SKM-1 (cell line): ENCODE measurements around the gene SLC46A1.

Experiments
- DNase-seq: peaks from one replicate; lab custom pipeline; 2025; ENCODE audit not compliant: unreplicated experiment; lab: John Stamatoyannopoulos, UW

The SLC46A1 gene

GRCh38 chr17:28404461-28404811, 1.6 kb downstream of the SLC46A1 start:
- DNase-seq = no peak

GRCh38 chr17:28404007-28404406, 2.0 kb downstream of the SLC46A1 start:
- no peak for DNase-seq

- no peak for DNase-seq
These were observed 3.2 kb downstream of the SLC46A1 start for GRCh38 chr17:28402844-28403243.

- DNase-seq = no peak
These were observed 3.8 kb downstream of the SLC46A1 start for GRCh38 chr17:28402224-28402630.

- DNase-seq = no peak
These were observed 6.2 kb downstream of the SLC46A1 start for GRCh38 chr17:28399808-28400207.

- DNase-seq = no peak
These were observed 7.6 kb downstream of the SLC46A1 start for GRCh38 chr17:28398280-28398981.

- no peak for DNase-seq
These were observed 8.2 kb downstream of the SLC46A1 start for GRCh38 chr17:28397687-28398279.

- DNase-seq = no peak
These were observed 8.7 kb downstream of the SLC46A1 start for GRCh38 chr17:28397275-28397674.

- DNase-seq = no peak
These were observed 9.3 kb downstream of the SLC46A1 start for GRCh38 chr17:28396635-28397239.

- no peak for DNase-seq
These were observed 10.0 kb downstream of the SLC46A1 start for GRCh38 chr17:28395968-28396367.

- DNase-seq = no peak
These were observed 10.6 kb downstream of the SLC46A1 start for GRCh38 chr17:28395426-28395825.

GRCh38 chr17:28394337-28395116, 11.5 kb downstream of the SLC46A1 start:
- no peak for DNase-seq

GRCh38 chr17:28392491-28392890, 13.5 kb downstream of the SLC46A1 start:
- no peak for DNase-seq

GRCh38 chr17:28391401-28391800, 14.6 kb downstream of the SLC46A1 start:
- DNase-seq = no peak

GRCh38 chr17:28390984-28391383, 15.0 kb downstream of the SLC46A1 start:
- no peak for DNase-seq

- no peak for DNase-seq
These were observed 15.4 kb downstream of the SLC46A1 start for GRCh38 chr17:28390563-28390962.

- no peak for DNase-seq
These were observed 15.9 kb downstream of the SLC46A1 start for GRCh38 chr17:28390141-28390540.

- DNase-seq = no peak
These were observed 17.9 kb downstream of the SLC46A1 start for GRCh38 chr17:28388106-28388505.

GRCh38 chr17:28386391-28386790, 19.6 kb downstream of the SLC46A1 start:
- DNase-seq = no peak

GRCh38 chr17:28385406-28385805, 20.6 kb downstream of the SLC46A1 start:
- DNase-seq = no peak

GRCh38 chr17:28385037-28385400, 21.0 kb downstream of the SLC46A1 start:
- no peak for DNase-seq
